SU-DHL-6 (cell line): ENCODE results near the gene STK16.
A peak's percentile ranks its signal among the peaks of the same experiment; 100 is the strongest.

ENCODE experiments used
- H2AFZ ChIP-seq: fragments of 200-600 bp; sonication (generic); 2 replicates; pipeline ENCODE4 v1.6.1; 2014; ENCODE audit warnings: low read depth, mild to moderate bottlenecking, moderate library complexity, mixed read lengths, antibody characterized with exemption, low read length; ENCODE audit not compliant: severe bottlenecking
- H3F3A ChIP-seq: fragments of 200-600 bp; shearing (Covaris generic); 2 replicates; pipeline ENCODE4 v1.6.0; 2016; ENCODE audit warnings: antibody characterized with exemption, mild to moderate bottlenecking; ENCODE audit not compliant: insufficient read depth
- H3K27ac ChIP-seq: fragments of 200-600 bp; sonication (generic); 2 replicates; pipeline ENCODE4 v1.5.1; 2016; ENCODE audit warnings: low read depth, mild to moderate bottlenecking, low read length, moderate library complexity, mixed read lengths
- H3K27me3 ChIP-seq: fragments of 200-600 bp; sonication (generic), shearing (Covaris generic); 2 replicates; pipeline ENCODE4 v1.6.0; 2014; ENCODE audit warnings: mild to moderate bottlenecking, low read length
- H3K36me3 ChIP-seq: fragments of 200-600 bp; sonication (generic); 2 replicates; pipeline ENCODE4 v1.6.1; 2014; ENCODE audit warnings: mild to moderate bottlenecking, low read length, mixed read lengths
- H3K4me2 ChIP-seq: fragments of 300-600, 200-600 bp; shearing (Covaris generic), sonication (generic); 2 replicates; pipeline ENCODE4 v1.6.0; 2014; ENCODE audit warnings: low read length, low read depth, mild to moderate bottlenecking; ENCODE audit not compliant: poor library complexity, severe bottlenecking
- H3K4me3 ChIP-seq: fragments of 200-600 bp; sonication (generic); 2 replicates; pipeline ENCODE4 v1.5.1; 2014; ENCODE audit warnings: antibody characterized with exemption, low read length, mild to moderate bottlenecking, mixed read lengths; ENCODE audit not compliant: insufficient read depth, poor library complexity, severe bottlenecking
- H3K79me2 ChIP-seq: fragments of 200-600 bp; sonication (generic); 2 replicates; pipeline ENCODE4 v1.6.1; 2014; ENCODE audit warnings: mild to moderate bottlenecking, low read length, moderate library complexity; ENCODE audit not compliant: insufficient read depth
- H3K9ac ChIP-seq: fragments of 200-600 bp; sonication (generic); 2 replicates; pipeline ENCODE4 v1.7.0; 2014; ENCODE audit warnings: mild to moderate bottlenecking, low read length
- H3K9me2 ChIP-seq: fragments of 200-600 bp; sonication (generic); replicated peaks from 2 replicates; pipeline ENCODE4 v1.6.1; 2014; ENCODE audit warnings: low read length; ENCODE audit not compliant: insufficient read depth
- H3K9me3 ChIP-seq: fragments of 200-600 bp; sonication (generic); 2 replicates; pipeline ENCODE4 v1.6.1; 2014; ENCODE audit warnings: low read length, mixed read lengths; ENCODE audit not compliant: insufficient read depth
- H4K20me1 ChIP-seq: fragments of 200-600 bp; sonication (generic); 2 replicates; pipeline ENCODE4 v1.6.1; 2014; ENCODE audit warnings: low read depth, mild to moderate bottlenecking, antibody characterized with exemption, low read length, moderate library complexity, mixed read lengths
- CTCF ChIP-seq: fragments of 200-600 bp; sonication (generic); IDR thresholded peaks from one replicate; pipeline ENCODE4 v1.5.1; 2017; ENCODE audit warnings: antibody characterized with exemption, mild to moderate bottlenecking, low read length, moderate library complexity; ENCODE audit not compliant: insufficient read depth, poor library complexity, severe bottlenecking
- EZH2phosphoT487 ChIP-seq: fragments of 200-600 bp; sonication (generic), shearing (Covaris generic); conservative IDR thresholded peaks from 2 replicates; pipeline ENCODE4 v1.6.1; 2018; ENCODE audit warnings: mild to moderate bottlenecking, antibody characterized with exemption, low read length, moderate library complexity, mixed read lengths

The STK16 gene

DNA sequence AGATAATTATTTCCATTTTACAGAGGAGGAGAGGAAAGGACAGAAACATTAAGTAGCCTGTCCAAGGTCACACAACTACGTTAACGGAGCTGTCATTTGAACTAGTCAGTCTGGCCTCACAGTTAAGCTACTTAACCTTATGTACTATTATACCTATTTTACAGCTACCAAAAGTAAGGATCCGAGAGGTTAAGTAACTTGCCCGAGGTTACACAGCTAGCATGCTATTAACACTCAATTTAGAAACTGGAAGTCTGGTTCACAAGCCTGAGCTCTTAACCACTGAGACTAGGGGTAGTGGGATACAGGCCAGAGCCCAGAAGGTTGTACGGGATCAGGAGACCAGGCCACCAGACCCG lies 511 bp upstream of the STK16 start:
- Histone ChIP-seq H3K27ac (no peak overlapping the region), H3K4me2 (peak overlapping the region; percentile 72), H3K4me3 (peak overlapping the region; percentile 79), H3K9me2 (no peaks in the 10 kb centered on the region), H2AFZ (peak overlapping the region; percentile 93), H4K20me1 (no peaks in the 10 kb centered on the region), H3K79me2 (0 out of 2 replicates have a peak, but pooled peaks cover under 1% of the 10 kb centered on the region), H3K27me3 (no peaks in the 10 kb centered on the region), H3K36me3 (no peaks in the 10 kb centered on the region), H3K9ac (peak overlapping the region; percentile 85), H3F3A (peaks cover 3% of the 10 kb centered on the region; the same call in 1 of the 2 replicates), H3K9me3 (no peaks in the 10 kb centered on the region)
- TF ChIP-seq EZH2phosphoT487 (no peak), CTCF (no peak)

DNA sequence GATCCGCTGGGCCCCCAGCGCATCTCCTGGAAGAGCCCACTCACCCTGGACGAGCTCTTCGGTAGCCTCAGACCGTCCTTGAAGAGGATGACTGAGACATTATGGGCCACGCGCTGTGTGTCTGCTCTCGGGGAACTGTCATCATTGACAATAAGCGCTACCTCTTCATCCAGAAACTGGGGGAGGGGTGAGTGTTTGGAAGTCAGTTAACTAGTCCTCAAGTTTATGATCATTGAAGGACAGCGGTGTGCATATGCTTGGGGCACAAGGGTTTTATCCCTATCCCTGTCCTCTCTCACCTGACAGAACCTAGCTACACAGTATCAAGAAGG lies 586 bp downstream of the STK16 start:
- H3K9me2 ChIP-seq, result no peaks in the 10 kb centered on the region
- peak overlapping the region; percentile 79 for H3K4me3 ChIP-seq
- peak overlapping the region; percentile 93 for H2AFZ ChIP-seq
- H3F3A ChIP-seq, result peaks cover 3% of the 10 kb centered on the region; the same call in 1 of the 2 replicates
- peak overlapping the region; percentile 38; the same call in 1 of the 2 replicates for H3K27ac ChIP-seq
- peaks cover 3% of the 10 kb centered on the region; the same call in 1 of the 2 replicates for H3K79me2 ChIP-seq
- H3K36me3 ChIP-seq, result no peaks in the 10 kb centered on the region
- H3K9ac ChIP-seq, result peak overlapping the region; percentile 85
- H3K4me2 ChIP-seq, result peak overlapping the region; percentile 72
- H3K9me3 ChIP-seq, result no peaks in the 10 kb centered on the region
- TF ChIP-seq EZH2phosphoT487, result no peak
- no peak for TF ChIP-seq CTCF
- no peaks in the 10 kb centered on the region for H3K27me3 ChIP-seq
- H4K20me1 ChIP-seq, result no peaks in the 10 kb centered on the region

DNA sequence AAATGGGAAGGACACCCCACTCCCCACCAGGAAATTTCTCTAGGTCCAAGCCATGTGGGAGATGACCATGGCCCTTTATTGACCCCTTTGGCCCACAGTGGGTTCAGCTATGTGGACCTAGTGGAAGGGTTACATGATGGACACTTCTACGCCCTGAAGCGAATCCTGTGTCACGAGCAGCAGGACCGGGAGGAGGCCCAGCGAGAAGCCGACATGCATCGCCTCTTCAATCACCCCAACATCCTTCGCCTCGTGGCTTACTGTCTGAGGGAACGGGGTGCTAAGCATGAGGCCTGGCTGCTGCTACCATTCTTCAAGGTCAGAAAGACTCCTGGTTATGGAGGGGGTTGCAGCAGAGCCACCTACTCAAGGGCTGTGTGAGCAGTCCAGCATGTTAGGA lies 1.3 kb downstream of the STK16 start:
- Histone ChIP-seq H3K9me3 (no peaks in the 10 kb centered on the region), H3K4me3 (no peak overlapping the region), H3K9ac (no peak overlapping the region), H4K20me1 (no peaks in the 10 kb centered on the region), H2AFZ (no peak overlapping the region), H3K27ac (no peak overlapping the region), H3K4me2 (peak overlapping the region; percentile 72), H3K36me3 (no peaks in the 10 kb centered on the region), H3K9me2 (no peaks in the 10 kb centered on the region), H3K27me3 (no peaks in the 10 kb centered on the region), H3K79me2 (peaks cover 3% of the 10 kb centered on the region; the same call in 1 of the 2 replicates), H3F3A (peaks cover 3% of the 10 kb centered on the region; the same call in 1 of the 2 replicates)
- TF ChIP-seq EZH2phosphoT487 (no peak), CTCF (no peak)
